Measurements from ENCODE around the gene ACSM4.
A peak's percentile ranks its signal among the peaks of the same experiment; 100 is the strongest.
"Not testable (repeated sequence)": the region's sequence is repeated elsewhere in the genome, so short reads cannot be mapped to it uniquely, and the experiment has no call there.

Gene ACSM4

DNA sequence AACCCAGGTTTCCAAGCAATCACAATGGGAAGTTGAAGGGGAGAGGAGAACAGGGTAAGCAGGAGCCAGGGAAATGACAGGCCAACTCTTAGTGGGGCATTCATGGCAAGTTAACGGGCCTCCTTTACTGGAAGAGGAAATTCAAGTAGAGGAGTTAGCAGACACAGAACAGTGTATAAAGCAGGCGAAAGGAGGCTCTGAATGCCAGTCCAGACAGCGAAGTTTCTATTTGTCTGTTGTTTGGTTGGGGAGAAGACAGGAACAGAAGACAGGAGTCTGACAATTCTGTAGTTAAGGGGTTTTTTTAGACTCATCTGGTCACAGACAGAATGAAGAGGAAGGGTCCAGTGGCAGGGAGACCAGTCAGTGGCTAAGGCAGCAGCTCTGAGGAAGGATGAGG is at the start of gene ACSM4:
ACSM4 (plus strand) TSS at position 301 of the 400 bp plus-strand sequence. CDS start 260 bp downstream, outside the sequence.
- DNase-seq: no peak

- no peak for DNase-seq
Measured at GRCh38 chr12:7259060-7259459, 44.8 kb upstream of the ACSM4 start.

DNA sequence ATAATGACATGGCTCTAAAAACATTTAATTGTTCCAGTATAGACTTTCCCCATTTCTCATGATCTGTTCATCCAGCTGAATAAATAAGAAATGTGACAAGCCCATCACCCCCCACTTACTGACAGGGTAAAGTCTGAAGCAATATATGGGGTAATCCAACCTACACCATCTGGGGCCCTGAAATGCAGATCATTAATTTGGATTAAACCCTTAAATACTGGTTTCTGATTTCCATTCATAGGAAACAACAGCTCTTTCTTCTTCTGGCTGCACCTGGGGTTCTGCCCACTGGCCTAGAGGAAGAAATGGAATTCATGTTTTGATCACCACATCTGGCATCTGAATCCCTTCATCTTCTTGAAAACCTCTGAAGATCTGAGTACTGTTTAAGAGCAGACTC is 39.3 kb upstream of the ACSM4 start:
- DNase-seq: no peak

DNA sequence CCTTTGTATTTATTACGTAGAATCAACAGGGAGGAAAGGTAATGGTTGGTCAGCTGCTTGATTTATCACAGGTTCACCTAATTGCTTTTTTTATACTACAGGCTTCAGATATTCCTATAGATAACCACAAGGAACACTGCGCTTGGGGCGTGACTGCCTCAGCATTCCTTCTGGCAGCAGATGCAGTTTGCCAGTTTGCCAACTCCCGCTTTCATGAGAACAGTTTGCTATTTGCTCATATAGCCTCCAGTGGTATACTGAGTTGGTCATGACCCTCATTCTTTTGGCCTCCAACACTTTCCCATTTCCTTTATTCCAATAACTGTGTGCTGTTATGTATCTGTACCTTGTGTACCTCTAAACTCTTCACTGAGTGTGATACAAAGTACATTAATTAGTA is 38.6 kb upstream of the ACSM4 start:
- DNase-seq: no peak

GRCh38 chr12:7269273-7269672 is 34.6 kb upstream of the ACSM4 start:
- no peak for DNase-seq

DNA sequence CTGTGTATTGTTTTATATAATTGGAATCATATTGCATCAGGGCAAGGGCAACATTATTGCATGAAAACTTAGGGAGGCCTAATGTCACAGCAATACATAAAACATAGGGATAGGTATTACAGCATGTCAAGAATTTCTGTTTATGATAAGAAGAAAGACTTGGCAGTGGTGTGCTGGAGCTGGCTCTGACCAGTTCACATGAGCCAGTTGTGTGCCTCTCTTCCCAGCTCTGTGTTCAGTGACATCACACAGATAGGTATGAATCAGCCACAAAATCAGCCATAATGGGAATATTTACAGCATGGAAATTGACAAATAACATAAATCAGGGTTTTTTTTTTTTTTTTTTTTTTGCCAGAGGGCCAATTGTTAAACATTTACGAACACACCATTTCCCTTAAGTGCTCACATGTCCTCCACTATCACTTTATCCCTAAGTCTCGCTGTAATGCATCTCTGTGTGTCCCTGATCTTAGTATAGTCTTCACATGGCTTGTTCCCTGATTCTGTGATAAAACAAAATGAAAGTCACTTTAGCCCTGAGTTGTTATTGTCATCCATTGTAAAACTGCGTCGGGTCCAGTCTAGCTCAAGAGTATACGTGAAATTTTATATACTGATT is 31.9 kb upstream of the ACSM4 start:
- DNase-seq: peak; percentile 35

DNA sequence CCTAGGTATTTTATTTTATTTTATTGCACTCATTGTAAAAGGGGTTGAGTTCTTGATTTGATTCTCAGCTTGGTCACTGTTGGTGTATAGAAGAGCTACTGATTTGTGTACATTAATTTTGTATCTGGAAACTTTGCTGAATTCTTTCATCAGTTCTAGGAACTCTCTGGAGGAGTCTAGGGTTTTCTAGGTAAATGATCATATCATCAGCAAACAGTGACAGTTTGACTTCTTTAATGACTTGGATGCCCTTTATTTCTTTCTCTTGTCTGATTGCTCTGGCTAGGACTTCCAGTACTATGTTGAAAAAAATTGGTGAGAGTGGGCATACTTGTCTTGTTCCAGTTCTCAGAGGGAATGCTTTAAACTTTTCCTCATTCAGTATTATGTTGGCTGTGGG is 28.4 kb upstream of the ACSM4 start:
- DNase-seq: peak; percentile 38

GRCh38 chr12:7282844-7283243 is 21.0 kb upstream of the ACSM4 start:
- DNase-seq: peak; percentile 60

- peak; percentile 80 for DNase-seq
Measured at GRCh38 chr12:7289743-7290142, 14.1 kb upstream of the ACSM4 start.

GRCh38 chr12:7290588-7290987 is 13.3 kb upstream of the ACSM4 start:
- DNase-seq: not testable (repeated sequence)

DNA sequence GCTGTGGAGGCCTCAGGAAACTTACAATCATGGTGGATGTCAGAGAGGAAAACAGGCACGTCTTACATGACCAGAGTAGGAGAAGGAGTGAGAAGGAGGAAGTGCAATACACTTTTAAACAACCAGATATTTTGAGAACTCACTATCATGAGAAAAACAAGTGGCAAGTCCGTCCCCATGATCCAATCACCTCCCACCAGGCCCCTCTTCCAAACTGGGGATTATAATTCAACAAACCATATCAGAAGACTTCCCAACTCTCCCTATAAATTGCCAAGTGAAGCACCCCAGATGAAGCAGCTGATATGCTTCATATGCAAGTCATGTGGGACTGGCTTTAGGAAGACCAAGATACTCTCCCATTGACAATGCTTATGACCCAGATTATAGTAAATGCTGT is 11.6 kb upstream of the ACSM4 start:
- no peak for DNase-seq

DNA sequence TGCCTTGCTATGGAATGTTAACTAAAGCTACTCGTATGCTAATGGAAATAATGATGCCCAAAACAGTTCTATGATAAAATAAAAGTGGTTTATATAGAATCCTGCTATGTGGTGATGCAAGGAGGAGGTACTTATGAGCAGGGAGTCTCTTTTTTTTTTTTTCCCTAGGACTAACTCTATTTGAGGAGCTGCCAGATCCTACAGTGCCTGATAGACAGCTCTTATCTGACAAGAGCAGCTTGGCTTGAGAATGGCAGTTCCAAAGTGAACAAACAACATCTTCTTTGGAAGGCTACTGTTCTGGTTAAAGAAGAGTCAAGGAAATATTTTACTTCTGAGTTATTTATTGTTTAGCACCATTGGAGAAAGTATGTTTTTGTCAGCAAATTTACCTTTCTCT is 10.2 kb upstream of the ACSM4 start:
- DNase-seq: peak; percentile 97

- peak; percentile 67 for DNase-seq
Measured at GRCh38 chr12:7295529-7295928, 8.3 kb upstream of the ACSM4 start.

GRCh38 chr12:7297865-7298264 is 6.0 kb upstream of the ACSM4 start:
- DNase-seq: peak; percentile 22

DNA sequence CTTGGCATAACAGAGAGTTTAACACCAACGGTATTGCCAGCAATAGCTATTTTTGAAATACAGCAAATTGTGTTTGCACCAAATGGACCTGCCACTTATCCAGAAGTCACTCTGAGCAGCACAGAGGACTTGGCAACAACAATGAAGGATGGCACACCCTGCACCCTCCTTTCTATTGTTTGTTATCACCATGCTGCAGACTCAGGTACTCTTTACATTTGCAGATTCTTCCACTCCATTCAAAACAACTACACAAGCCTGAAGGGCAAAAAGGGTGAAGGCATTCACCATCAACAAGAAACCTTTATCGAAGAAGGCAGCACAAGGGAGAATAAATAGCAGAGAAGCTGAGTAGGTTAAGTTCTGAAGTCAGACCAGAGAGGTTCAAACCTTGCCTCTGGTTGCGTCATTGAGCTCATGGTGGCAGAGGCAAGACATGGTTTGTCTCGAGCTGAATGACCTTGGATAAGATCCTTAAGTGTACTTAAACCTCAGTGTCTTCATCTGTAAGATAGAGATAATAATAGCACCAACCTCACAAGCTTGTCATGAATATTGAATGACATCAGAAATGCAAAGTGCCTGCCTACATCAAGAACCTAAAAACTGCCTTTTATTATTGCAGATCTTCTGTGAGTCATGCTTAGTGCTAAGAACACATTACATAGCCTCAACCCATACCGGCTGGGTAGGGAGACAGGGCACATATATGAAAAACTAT is 1.4 kb upstream of the ACSM4 start:
- DNase-seq: peak; percentile 88

GRCh38 chr12:7303230-7303629 is 642 bp upstream of the ACSM4 start:
- DNase-seq: peak; percentile 71

GRCh38 chr12:7304456-7304855 is 584 bp downstream of the ACSM4 start:
- DNase-seq: no peak

GRCh38 chr12:7310070-7310469 is 6.2 kb downstream of the ACSM4 start:
- DNase-seq: no peak

DNA sequence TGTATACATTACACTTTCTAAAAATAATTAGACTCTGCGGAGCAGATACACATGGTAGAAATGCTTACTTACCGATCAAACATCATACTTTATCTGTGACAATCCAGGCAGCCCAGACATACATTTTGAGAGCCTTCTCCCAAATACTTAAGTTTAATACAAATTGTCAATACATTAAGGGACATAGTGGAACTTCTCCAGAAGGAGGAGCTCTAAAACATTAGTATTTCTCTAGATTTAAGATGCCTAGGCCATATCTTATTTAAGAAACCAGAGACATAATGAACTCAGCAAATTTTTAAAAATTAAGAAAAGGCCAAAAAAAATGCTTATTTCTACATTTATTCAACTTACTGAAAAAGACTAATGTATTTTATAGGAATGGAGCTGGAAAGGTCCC is 16.1 kb downstream of the ACSM4 start:
- DNase-seq: peak; percentile 52

GRCh38 chr12:7321624-7322023 is 17.8 kb downstream of the ACSM4 start:
- DNase-seq: peak; percentile 61

DNA sequence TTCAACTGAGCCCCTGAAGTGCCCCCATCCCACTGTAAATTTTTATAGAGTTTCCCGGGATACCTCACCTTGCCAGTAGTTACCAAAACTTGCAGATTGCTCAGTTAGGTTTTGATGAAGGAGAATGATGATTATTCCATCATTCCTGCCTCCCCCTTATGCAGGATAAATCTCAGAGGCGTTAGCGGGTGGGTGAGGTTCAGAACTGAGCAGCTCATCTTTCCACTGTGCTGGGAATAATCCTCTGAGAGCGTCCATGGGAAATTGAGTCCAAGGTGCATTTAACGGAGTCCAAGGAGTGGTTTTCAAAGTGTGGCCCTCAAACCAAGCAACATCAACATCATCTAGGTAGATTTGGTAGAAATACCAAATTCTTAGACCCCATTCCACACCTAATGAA is 18.7 kb downstream of the ACSM4 start:
- no peak for DNase-seq

- no peak for DNase-seq
Measured at GRCh38 chr12:7324176-7324575, 20.3 kb downstream of the ACSM4 start.

DNA sequence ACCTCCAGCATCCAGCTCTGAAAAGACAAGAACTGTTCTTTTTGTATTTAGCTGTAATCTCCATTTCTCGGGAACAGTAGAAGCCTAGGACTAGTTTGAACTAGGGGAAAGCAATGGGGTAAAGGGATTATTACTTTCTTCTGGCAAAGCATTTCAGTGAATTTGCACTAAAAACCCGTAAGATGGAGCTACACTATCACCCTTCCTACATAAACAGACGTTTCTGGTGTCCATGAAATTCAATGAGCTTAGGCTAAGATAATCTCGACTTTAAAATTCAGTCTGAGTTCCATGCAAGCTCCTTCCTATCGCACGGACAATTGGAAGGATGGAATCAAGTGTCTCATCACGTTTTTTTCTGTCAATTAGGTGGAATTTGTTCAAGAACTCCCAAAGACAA is 24.0 kb downstream of the ACSM4 start:
- DNase-seq: peak; percentile 62

- DNase-seq: not testable (repeated sequence)
Measured at GRCh38 chr12:7337790-7338189, 33.9 kb downstream of the ACSM4 start.

GRCh38 chr12:7339675-7340074 is 35.8 kb downstream of the ACSM4 start:
- DNase-seq: peak; percentile 34

Measured in OCI-M1 (cell line).